ENCODE results near the gene NMUR2. TPM values are rescaled to one million over a fixed set of nuclear protein-coding genes. Genes with fewer than 3 reads are reported as not detected.

The NMUR2 gene, protein sequence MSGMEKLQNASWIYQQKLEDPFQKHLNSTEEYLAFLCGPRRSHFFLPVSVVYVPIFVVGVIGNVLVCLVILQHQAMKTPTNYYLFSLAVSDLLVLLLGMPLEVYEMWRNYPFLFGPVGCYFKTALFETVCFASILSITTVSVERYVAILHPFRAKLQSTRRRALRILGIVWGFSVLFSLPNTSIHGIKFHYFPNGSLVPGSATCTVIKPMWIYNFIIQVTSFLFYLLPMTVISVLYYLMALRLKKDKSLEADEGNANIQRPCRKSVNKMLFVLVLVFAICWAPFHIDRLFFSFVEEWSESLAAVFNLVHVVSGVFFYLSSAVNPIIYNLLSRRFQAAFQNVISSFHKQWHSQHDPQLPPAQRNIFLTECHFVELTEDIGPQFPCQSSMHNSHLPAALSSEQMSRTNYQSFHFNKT
- 2.1 TPM for total RNA-seq
- long read RNA-seq, partial matches to known transcripts, result 0 of 3 reads
- long read RNA-seq, other reads (novel, unspliced or antisense), result 0 of 3 reads

DNA sequence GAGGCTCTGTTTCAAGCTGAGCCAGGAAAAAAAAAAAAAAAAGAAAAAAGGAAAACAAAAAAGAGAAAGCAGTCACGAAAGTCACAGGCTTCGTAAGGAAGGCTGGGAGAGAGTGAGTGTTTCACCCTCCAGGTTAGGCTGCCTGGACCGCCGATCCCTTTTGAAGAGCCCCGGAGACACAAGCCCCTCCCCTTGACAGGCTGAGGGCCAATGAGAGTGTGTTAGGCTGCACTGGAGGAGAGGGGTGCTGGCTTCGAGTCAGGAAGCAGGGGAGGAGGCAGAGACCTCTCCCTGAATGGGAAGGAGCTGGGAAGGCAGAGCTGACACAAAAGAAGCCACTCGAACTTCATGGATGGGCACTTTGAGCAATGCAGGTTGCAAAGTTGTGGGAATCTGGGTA is at the start of gene NMUR2:
Gene NMUR2 (minus strand): TSS at position 135 of the 400 bp plus-strand sequence. CDS start 166 bp downstream, outside the sequence.
- intact Hi-C loops (cut with DNase I), result no loop called here
- Histone ChIP-seq H3K27ac (no peak within 1 kb of the TSS), H3K36me3 (no peaks in the 10 kb centered on the region), H3K4me1 (no peaks in the 10 kb centered on the region), H3K4me3 (no peak within 1 kb of the TSS), H3K9me3 (no peaks in the 10 kb centered on the region), H3K27me3 (no peaks in the 10 kb centered on the region)
- DNase-seq (no peak), ATAC-seq (peak; percentile 53)
- TF ChIP-seq, protein P1, sequence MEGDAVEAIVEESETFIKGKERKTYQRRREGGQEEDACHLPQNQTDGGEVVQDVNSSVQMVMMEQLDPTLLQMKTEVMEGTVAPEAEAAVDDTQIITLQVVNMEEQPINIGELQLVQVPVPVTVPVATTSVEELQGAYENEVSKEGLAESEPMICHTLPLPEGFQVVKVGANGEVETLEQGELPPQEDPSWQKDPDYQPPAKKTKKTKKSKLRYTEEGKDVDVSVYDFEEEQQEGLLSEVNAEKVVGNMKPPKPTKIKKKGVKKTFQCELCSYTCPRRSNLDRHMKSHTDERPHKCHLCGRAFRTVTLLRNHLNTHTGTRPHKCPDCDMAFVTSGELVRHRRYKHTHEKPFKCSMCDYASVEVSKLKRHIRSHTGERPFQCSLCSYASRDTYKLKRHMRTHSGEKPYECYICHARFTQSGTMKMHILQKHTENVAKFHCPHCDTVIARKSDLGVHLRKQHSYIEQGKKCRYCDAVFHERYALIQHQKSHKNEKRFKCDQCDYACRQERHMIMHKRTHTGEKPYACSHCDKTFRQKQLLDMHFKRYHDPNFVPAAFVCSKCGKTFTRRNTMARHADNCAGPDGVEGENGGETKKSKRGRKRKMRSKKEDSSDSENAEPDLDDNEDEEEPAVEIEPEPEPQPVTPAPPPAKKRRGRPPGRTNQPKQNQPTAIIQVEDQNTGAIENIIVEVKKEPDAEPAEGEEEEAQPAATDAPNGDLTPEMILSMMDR (IDR thresholded peaks at IDR 0.05), result no peak

DNA sequence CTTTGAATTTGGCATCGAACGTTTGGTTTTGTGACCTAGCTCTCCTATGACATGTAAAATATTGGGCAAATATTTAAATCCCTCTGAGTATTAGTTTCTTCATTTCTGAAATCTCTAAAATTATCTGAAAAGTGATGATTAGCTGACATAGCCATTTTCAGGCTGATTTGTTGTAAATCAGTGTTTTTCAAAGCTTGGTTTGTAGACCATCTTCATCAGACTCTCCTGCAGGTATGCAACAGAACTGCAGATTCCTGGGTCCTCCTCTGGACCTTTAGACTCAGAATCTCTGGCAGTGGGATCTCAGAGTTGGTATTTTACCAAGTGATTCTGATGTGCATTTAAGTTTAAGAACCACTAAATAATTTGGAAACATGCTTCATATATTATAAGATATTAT is 38.9 kb upstream of the NMUR2 start:
- Histone ChIP-seq H3K36me3 (no peaks in the 10 kb centered on the region), H3K4me1 (no peaks in the 10 kb centered on the region), H3K9me3 (no peaks in the 10 kb centered on the region), H3K27me3 (no peaks in the 10 kb centered on the region), H3K27ac (no peak overlapping the region), H3K4me3 (no peak overlapping the region)
- intact Hi-C loops (cut with DNase I), result no loop called here
- DNase-seq (no peak), ATAC-seq (no peak)
- TF ChIP-seq, protein P1 (IDR thresholded peaks at IDR 0.05), result no peak

DNA sequence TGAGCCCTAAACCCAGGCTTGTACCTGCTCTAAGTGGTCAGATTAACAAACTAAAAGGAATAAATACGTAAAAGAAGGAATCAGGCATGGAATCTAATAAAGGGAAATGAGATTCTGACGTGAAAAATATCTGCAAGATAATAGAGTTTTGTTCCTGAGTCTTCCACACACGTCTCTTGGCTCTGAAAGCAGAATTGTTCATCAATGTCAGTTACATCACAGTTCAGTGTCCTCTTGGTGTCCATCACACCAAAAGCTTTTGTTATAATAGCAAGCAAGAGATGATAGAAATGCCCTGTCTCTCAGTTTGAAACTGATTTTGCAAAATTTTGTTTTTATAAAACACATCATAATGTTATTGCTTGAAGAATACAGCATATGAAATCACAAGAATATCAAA is 34.7 kb upstream of the NMUR2 start:
- TF ChIP-seq, protein P1 (IDR thresholded peaks at IDR 0.05), result no peak
- H3K4me1 ChIP-seq, result no peaks in the 10 kb centered on the region
- intact Hi-C loops (cut with DNase I), result no loop called here
- no peak for DNase-seq
- no peaks in the 10 kb centered on the region for H3K36me3 ChIP-seq
- no peak overlapping the region for H3K4me3 ChIP-seq
- no peaks in the 10 kb centered on the region for H3K9me3 ChIP-seq
- no peak for ATAC-seq
- no peaks in the 10 kb centered on the region for H3K27me3 ChIP-seq
- H3K27ac ChIP-seq, result no peak overlapping the region

DNA sequence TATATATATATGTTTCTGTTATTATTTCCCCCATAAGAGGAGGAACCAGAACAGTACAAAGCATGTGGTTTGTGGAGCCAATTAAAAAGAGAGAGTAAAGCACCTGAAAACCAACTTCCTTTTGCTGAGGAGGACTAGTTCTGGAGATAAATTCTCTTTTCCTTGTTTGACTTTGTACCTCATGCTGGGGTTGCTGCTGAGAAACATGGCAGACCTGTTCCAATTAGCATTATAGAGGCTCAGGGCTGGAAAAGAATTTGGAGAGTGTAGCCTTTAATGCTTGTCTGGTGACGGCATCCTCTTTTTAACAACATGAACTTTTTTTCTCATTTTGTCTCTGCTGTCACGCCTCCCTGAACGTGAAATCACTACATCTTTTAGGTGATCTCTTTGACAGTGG is 32.8 kb upstream of the NMUR2 start:
- H3K27ac ChIP-seq, result no peak overlapping the region
- ATAC-seq, result no peak
- H3K9me3 ChIP-seq, result no peaks in the 10 kb centered on the region
- H3K36me3 ChIP-seq, result no peaks in the 10 kb centered on the region
- TF ChIP-seq, protein P1 (IDR thresholded peaks at IDR 0.05), result no peak
- no peaks in the 10 kb centered on the region for H3K27me3 ChIP-seq
- H3K4me3 ChIP-seq, result no peak overlapping the region
- no peak for DNase-seq
- H3K4me1 ChIP-seq, result no peaks in the 10 kb centered on the region
- intact Hi-C loops (cut with DNase I), result no loop called here

DNA sequence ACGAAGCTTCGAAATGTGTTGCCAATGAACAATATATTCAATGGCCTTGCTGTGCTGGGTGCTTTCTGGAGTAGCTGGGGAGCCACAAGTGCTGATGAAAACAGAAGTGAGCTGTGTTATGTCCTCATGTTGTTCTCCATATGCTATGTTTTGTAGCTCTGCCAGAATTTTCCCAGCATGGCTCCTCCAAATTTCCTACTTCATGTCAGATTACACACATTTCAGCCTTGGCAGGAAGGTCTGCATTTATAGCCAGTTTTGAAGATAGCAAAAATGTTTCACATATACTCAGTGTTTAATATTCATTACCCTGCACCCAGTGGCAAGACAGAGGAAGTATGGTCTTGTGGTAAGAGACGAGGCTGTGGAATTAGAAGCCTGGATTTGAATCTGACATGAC is 22.6 kb upstream of the NMUR2 start:
- intact Hi-C loops (cut with DNase I), result no loop called here
- ATAC-seq (no peak), DNase-seq (no peak)
- TF ChIP-seq, protein P1 (IDR thresholded peaks at IDR 0.05), result no peak
- Histone ChIP-seq H3K27ac (no peak overlapping the region), H3K9me3 (no peaks in the 10 kb centered on the region), H3K4me3 (no peak overlapping the region), H3K4me1 (no peaks in the 10 kb centered on the region), H3K36me3 (no peaks in the 10 kb centered on the region), H3K27me3 (no peaks in the 10 kb centered on the region)

Data from upper lobe of right lung (tissue), 1 donor.